Heart left ventricle (tissue), 16 donors: ENCODE data around the gene RNF167. TPM values are rescaled to one million over a fixed set of nuclear protein-coding genes. Genes with fewer than 3 reads are reported as not detected.
A peak's percentile ranks its signal among the peaks of the same experiment; 100 is the strongest.

Source experiments
- ATAC-seq, 4 donors: fragments of 200-7000 bp; cut with Tn5 transposase; one replicate each; pipeline ENCODE4 v1.9.1; 2020 to 2022; ENCODE audit warnings: moderate library complexity in 4 of 4, mild to moderate bottlenecking in 3 of 4, moderate number of reproducible peaks in 1 of 4
- DNase-seq, 5 donors: peaks; one replicate each; pipeline ENCODE4 v3.0.0-alpha.2; 2020
- H3K27ac ChIP-seq, 12 donors: fragments of 200-600 bp; sonication (generic) in 4 of 12; one replicate each; pipeline versions ENCODE4 v1.5.0 to v1.8.0; 2016 to 2022; ENCODE audit warnings: mild to moderate bottlenecking in 2 of 12
- H3K27me3 ChIP-seq, 9 donors: fragments of 200-600 bp; sonication (generic) in 2 of 9; one replicate each; pipeline versions ENCODE4 v1.5.1 to v1.8.0; 2016 to 2022; ENCODE audit warnings: mild to moderate bottlenecking in 3 of 9
- H3K36me3 ChIP-seq, 9 donors: fragments of 200-600 bp; sonication (generic) in 2 of 9; one replicate each; pipeline versions ENCODE4 v1.5.0 to v1.8.0; 2018 to 2022; ENCODE audit warnings: mild to moderate bottlenecking in 2 of 9
- H3K4me1 ChIP-seq, 12 donors: fragments of 200-600 bp; sonication (generic) in 4 of 12; one replicate each; pipeline versions ENCODE4 v1.5.0 to v1.8.0; 2016 to 2022; ENCODE audit warnings: mild to moderate bottlenecking in 3 of 12
- H3K4me3 ChIP-seq, 12 donors: fragments of 200-600 bp; sonication (generic) in 4 of 12; one replicate each; pipeline versions ENCODE4 v1.5.0 to v1.8.0; 2017 to 2022; ENCODE audit warnings: mild to moderate bottlenecking in 9 of 12, moderate library complexity in 4 of 12
- H3K9me3 ChIP-seq, 12 donors: fragments of 200-600 bp; sonication (generic) in 4 of 12; one replicate each; pipeline versions ENCODE4 v1.5.0 to v1.8.0; 2016 to 2022; ENCODE audit warnings: mild to moderate bottlenecking in 1 of 12
- POLR2A ChIP-seq, 2 donors: fragments of 450-650 bp; IDR thresholded peaks; one replicate each; pipeline ENCODE4 v1.6.1; 2017; ENCODE audit warnings: antibody characterized with exemption in 2 of 2, mild to moderate bottlenecking in 2 of 2, moderate library complexity in 2 of 2
- WGBS, 4 donors: extraction: QIAGEN DNeasy Blood & Tissue Kit in 2 of 4; methylation state at CpG; one replicate each; pipeline versions ENCODE4 v1.1.5 to v1.1.7; 2013 to 2018; 5-methylcytosine and 5-hydroxymethylcytosine counted together
- intact Hi-C, 10 donors: fragments of 100-400 bp; cut with DNase I; formaldehyde crosslinking; loops; one replicate each; pipeline versions ENCODE4 v1.11.1 to v1.14.2; 2022
- polyA plus RNA-seq, 2 donors: library from polyadenylated mRNA; stranded (reverse); fragments of 200-250 nt; gene quantifications; one replicate each; pipeline ENCODE4 v1.2.3, GENCODE V29; 2013
- total RNA-seq, 9 donors: library from RNA; depleted of rRNA in 2 of 9; stranded (reverse); fragments of >200 nt in 2 of 9; fragmentation: NEBNext Ultra II Directional in 3 of 9; extraction: Animal tissue kit (Norgen Biotek cat#: 25700) in 3 of 9; gene quantifications; one replicate each; pipeline versions ENCODE4 v1.1.0 to v1.2.4, GENCODE V29; 2016 to 2023
- TF ChIP-seq, protein P1 (sequence below), 12 donors: fragments of 200-600 bp; sonication (generic) in 4 of 12; IDR thresholded peaks; one replicate each; pipeline versions ENCODE4 v1.5.0 to v1.8.0; 2018 to 2022; ENCODE audit warnings: antibody characterized with exemption in 12 of 12, mild to moderate bottlenecking in 5 of 12
- donor health status: ischemic (EF 13 %, LVEDD 7.1; RV severe dilation, severe dysfunction).
- donor health status: healthy with polysubstance abuse.
- donor health status: DM: no; HTN: yes; CAD: no.
- donor health status: DM: no; HTN: no; CAD: no.
- donor health status: ischemic (EF 25% LVEDD 6.9; RV normal size, moderate dysfunction).
- donor health status: ischemic (EF 25% LVEDD 5.7; RV mildly dilated, moderate dysfunction).
- donor health status: healthy.
- donor health status: DM: yes; HTN: yes; CAD: no.
- donor health status: ischemic (EF 35%, LVEDD 5.7; RV mildly dilated, moderate dysfunction).
- donor health status: nonischemic (EF 11% LVEDD 7.7; RV severe dilation, severe dysfunction).
- donor health status: DM: yes; HTN: yes; CAD: no.
- donor health status: PGD.
- donor health status: ischemic (EF 29% LVEDD 5.4; RV normal size, mild dysfunction).
- donor health status: nonischemic (EF 23%, LVEDD 6.1; RV moderate dilation, normal function).

The RNF167 gene
- total and polyA plus RNA-seq, 11 donors, result 50.7 to 152 (median 81.2) TPM

DNA sequence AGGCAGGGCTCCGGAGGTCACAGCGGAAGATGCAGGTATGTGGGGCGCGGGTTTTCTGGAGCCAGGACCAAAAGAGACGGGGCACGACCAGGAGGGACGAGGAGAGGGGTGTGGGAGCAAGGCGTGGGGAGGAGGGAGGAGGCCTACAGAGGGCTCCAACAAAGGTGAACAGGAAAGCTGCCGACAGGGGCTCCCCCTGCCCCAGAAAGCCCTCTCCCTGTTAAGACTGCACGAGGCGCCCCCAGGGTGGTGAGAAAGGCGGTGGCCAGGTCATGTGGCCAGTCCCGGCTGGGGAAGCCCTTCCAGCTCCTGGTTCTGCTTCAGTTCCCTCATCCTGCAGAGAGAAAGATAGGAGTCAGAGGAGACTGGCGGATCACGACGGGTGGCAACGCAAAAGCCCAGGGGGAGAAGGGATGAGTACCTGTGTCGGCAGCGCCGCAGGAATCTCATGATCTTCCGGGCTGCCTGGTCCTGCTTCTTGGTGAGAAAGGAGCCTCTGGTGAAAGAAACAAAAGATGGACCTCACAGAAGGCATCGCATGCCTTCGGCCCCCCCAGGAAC, 28.5 kb downstream of the RNF167 start:
- intact Hi-C loops, result loop anchor here in 2 of 10 donors (2.0 to 5.0 kb wide), 3 partner anchors 18 to 61 kb away; partner anchors contain the start of genes CAMTA2 (in 1 of the 2) and ENO3 (in 1 of the 2)
- DNase-seq, result peak in 2 of 5 donors; percentile 44 to 47

GRCh38 chr17:4969047-4969550, 29.0 kb downstream of the RNF167 start:
- ATAC-seq, result peak in 1 of 4 donors; percentile 2
- TF ChIP-seq, protein P1, sequence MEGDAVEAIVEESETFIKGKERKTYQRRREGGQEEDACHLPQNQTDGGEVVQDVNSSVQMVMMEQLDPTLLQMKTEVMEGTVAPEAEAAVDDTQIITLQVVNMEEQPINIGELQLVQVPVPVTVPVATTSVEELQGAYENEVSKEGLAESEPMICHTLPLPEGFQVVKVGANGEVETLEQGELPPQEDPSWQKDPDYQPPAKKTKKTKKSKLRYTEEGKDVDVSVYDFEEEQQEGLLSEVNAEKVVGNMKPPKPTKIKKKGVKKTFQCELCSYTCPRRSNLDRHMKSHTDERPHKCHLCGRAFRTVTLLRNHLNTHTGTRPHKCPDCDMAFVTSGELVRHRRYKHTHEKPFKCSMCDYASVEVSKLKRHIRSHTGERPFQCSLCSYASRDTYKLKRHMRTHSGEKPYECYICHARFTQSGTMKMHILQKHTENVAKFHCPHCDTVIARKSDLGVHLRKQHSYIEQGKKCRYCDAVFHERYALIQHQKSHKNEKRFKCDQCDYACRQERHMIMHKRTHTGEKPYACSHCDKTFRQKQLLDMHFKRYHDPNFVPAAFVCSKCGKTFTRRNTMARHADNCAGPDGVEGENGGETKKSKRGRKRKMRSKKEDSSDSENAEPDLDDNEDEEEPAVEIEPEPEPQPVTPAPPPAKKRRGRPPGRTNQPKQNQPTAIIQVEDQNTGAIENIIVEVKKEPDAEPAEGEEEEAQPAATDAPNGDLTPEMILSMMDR (IDR thresholded peaks at IDR 0.05), result no peak
- TF ChIP-seq POLR2A (IDR thresholded peaks at IDR 0.05), result no peak
- intact Hi-C loops, result loop anchor here in 2 of 10 donors (2.0 to 5.0 kb wide), 3 partner anchors 18 to 62 kb away; partner anchors contain the start of genes CAMTA2 (in 1 of the 2) and ENO3 (in 1 of the 2)
- peaks cover 0 to 54% (median 47%) of the 10 kb centered on the region in 9 donors for H3K36me3 ChIP-seq
- H3K27ac ChIP-seq, result peak overlapping the region in 11 of 12 donors; percentile 89 to 99 (median 97)
- 74 to 78% (median 74%) methylated on average over 11 to 15 of the region's 15 CpGs for WGBS, 4 donors
- H3K4me3 ChIP-seq, result peak overlapping the region in 9 of 12 donors; percentile 60 to 83 (median 71)
- H3K27me3 ChIP-seq, result no peaks in the 10 kb centered on the region
- no peaks in the 10 kb centered on the region for H3K9me3 ChIP-seq
- H3K4me1 ChIP-seq, result peaks cover 0 to 61% (median 45%) of the 10 kb centered on the region in 12 donors
- DNase-seq, result peak in 1 of 5 donors; percentile 47

More for the DNA sequence above, 28.5 kb downstream of the RNF167 start:
- peaks cover 0 to 50% (median 42%) of the 10 kb centered on the region in 9 donors for H3K36me3 ChIP-seq
- no peaks in the 10 kb centered on the region for H3K9me3 ChIP-seq
- H3K27me3 ChIP-seq, result no peaks in the 10 kb centered on the region
- H3K27ac ChIP-seq, result peak overlapping the region; percentile 89 to 99 (median 96)
- WGBS, 4 donors, result 29 to 42% (median 38%) methylated on average over 23 of the region's 23 CpGs
- H3K4me3 ChIP-seq, result peak overlapping the region; percentile 35 to 83 (median 70)
- TF ChIP-seq POLR2A (IDR thresholded peaks at IDR 0.05), result no peak
- TF ChIP-seq, protein P1 (IDR thresholded peaks at IDR 0.05), result no peak
- no peak for ATAC-seq
- H3K4me1 ChIP-seq, result peaks cover 0 to 56% (median 41%) of the 10 kb centered on the region in 12 donors

DNA sequence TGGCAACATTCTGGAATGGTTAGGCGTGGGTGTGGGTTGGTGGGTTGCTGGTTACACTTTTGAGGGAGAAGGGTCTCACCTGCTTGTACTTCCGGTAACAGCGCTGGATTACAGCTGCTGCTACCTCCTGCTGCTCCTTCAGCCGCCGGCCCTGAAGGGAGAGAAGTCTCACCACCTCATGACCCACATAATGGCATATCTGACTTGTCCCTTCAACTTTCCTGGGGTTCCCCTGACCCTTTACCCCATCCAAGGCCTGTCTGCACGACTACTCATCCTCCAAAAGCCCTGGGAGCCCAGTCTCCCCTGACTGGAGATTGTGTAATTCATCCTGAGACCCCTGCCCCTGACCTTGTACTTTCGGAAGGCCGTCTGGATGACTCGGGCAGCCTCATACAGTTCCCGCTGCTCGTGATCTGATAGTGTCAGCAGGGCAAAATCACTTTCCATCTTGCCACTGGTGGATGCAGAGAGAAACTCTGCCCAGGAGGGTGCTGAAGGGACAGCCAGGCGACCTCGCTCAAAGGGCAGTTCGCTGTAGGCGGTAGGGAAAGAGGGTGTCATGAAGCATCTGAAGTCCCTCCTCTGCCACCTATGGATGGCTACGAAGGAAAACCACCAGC, 29.6 kb downstream of the RNF167 start:
- Histone ChIP-seq H3K27ac (peak overlapping the region in 5 of 12 donors; percentile 89 to 99 (median 96)), H3K27me3 (no peaks in the 10 kb centered on the region), H3K4me3 (peak overlapping the region in 2 of 12 donors; percentile 67 to 83), H3K9me3 (no peaks in the 10 kb centered on the region), H3K36me3 (peaks cover 0 to 60% (median 53%) of the 10 kb centered on the region in 9 donors), H3K4me1 (peaks cover 0 to 67% (median 49%) of the 10 kb centered on the region in 12 donors)
- ATAC-seq (no peak), DNase-seq (no peak)
- WGBS, 4 donors, result 79 to 87% (median 84%) methylated on average over 16 of the region's 16 CpGs
- TF ChIP-seq POLR2A (IDR thresholded peaks at IDR 0.05), result no peak
- TF ChIP-seq, protein P1 (IDR thresholded peaks at IDR 0.05), result no peak
- intact Hi-C loops, result loop anchor here in 4 of 10 donors (2.0 to 5.0 kb wide), 5 partner anchors 17 to 62 kb away; partner anchors contain the start of genes CAMTA2 (in 1 of the 4) and ENO3 (in 1 of the 4)

GRCh38 chr17:4970273-4970672, 30.2 kb downstream of the RNF167 start:
- intact Hi-C loops, result loop anchor here in 2 of 10 donors (5.0 kb wide), 2 partner anchors 33 to 53 kb away; no protein-coding TSS in a partner anchor
- Histone ChIP-seq H3K9me3 (no peaks in the 10 kb centered on the region), H3K27ac (peak overlapping the region in 5 of 12 donors; percentile 39 to 99 (median 96)), H3K27me3 (no peaks in the 10 kb centered on the region), H3K36me3 (peaks cover 0 to 66% (median 56%) of the 10 kb centered on the region in 9 donors), H3K4me3 (no peak overlapping the region), H3K4me1 (peaks cover 0 to 66% (median 47%) of the 10 kb centered on the region in 12 donors)
- DNase-seq (no peak), ATAC-seq (no peak)
- WGBS, 4 donors, result 90 to 92% (median 91%) methylated on average over 8 of the region's 8 CpGs
- TF ChIP-seq, protein P1 (IDR thresholded peaks at IDR 0.05), result no peak
- TF ChIP-seq POLR2A (IDR thresholded peaks at IDR 0.05), result no peak
